Stimulated activated CD4-positive, alpha-beta T cell treated with anti-CD3 and anti-CD28 coated beads, TNF-alpha, amount 100 ng/mL, for 48 hours (primary cell): Measurements from ENCODE around the gene UXT.
"Not testable (repeated sequence)": the region's sequence is repeated elsewhere in the genome, so short reads cannot be mapped to it uniquely, and the experiment has no call there.

Experiments
- DNase-seq, 3 donors: peaks; one replicate each; pipeline ENCODE4 v3.0.0-alpha.2; 2020; ENCODE audit warnings: low read depth in 3 of 3

The UXT gene

DNA sequence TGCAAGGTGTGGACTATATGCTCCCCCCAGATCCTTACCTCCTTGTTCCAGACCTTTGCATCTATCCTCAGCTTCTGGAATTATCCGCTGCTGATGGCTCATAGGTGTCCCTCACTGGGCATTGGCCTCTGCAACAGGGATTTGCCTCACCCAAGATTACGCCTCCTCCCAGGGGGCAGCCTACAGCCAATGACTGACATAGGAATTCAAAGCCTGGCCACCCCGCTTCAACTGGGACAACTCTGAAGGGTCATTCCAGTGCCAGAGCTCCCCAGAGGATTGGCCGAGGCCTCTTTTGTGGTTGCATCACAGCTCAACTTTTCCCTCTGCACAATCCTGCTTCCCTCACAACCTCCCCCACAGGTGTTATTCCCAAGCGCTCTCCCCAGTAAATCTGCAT lies 44.4 kb downstream of the UXT start:
- no peak for DNase-seq

DNA sequence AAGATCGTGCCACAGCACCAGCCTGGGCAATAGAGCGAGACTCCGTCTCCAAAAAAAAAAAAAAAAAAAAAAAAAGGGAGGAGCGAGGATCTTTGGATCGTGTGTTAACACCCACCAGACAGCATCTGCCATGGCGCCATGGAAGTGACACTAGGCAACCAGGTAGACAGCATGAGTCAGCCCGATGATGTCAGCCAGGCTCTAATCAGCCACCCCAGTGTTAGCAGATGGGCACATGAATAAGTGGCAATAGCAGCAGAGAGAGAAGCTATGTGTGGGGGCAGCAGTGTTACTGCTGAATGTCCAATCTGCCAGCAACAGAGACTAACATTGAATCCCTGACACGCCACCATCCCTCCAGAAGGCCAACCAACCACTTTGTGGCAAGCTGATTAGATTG lies 45.9 kb downstream of the UXT start:
- no peak for DNase-seq

DNA sequence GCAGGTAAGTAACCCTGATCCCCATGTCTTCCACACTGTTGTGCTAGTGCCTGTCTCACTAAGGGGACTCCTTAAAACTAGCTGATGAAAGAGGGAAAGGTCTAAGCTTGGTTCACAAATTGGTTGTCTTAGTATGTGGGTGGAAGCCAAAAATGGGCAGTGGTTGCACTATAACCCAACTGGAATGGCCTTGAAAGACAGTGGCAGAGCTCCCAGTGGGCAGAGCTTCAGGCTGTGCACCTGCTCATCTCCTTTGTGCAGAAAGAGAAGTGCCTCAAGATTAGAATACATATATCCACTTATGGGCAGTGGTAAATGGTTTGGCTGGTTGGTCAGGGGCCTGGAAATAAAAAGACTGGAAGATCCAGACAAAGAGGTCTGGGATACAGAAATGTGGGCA lies 46.6 kb downstream of the UXT start:
- no peak for DNase-seq

GRCh38 chrX:47611926-47612325 lies 47.1 kb downstream of the UXT start:
- no peak for DNase-seq

GRCh38 chrX:47611489-47611888 lies 47.5 kb downstream of the UXT start:
- DNase-seq, result no peak

DNA sequence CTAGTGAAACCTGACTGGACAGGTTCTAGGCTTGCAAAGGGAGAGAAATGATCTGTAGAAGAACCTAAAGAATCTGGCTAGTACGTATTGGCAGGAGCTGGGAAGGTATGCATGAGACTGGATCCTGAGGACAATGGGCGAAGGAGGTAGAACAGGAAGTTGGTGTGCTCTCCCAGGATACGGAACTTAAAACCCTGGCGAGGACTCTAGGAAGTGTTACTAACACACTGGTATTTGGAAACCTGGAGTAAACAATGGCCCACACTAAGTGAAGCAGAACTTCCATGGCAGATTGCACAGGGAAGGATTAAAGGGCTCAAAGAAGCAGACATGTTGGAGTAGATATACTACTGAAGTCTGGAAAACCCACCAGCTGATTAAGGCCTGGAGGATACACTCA lies 48.5 kb downstream of the UXT start:
- DNase-seq, result no peak

DNA sequence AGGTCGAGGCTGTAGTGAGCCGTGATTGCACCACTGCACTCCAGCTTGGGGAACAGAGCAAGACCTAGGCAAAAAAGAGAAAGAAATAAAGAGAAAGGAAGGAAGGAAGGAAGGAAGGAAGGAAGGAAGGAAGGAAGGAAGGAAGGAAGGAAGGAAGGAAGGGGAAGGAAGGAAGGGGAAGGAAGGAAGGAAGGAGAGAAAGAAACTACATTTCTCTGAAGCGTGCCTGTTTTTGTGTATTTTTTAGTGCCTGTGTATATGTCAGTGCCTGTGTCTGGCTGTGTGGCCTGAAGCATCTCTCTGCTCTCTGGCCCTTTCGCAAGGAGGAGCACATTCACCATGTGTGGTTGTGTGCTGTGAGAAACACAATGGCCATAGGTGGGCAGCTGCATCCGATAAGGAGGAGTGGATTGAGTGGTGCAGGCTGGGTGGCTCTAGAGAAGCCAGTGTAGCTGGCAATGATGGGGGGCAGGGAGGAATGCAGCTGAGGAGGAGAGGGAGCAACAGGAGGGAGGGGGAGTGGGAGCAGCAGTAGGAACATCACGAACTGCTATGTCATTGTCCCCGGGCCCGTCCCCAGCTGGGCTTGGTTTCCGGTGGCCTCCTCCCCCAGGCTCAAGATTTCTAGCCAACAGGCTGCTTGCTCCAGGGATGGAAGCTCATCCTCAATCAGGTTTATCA lies 50.7 kb downstream of the UXT start:
- DNase-seq, result no peak

- no peak for DNase-seq
These were observed 51.9 kb downstream of the UXT start for GRCh38 chrX:47607091-47607490.

GRCh38 chrX:47605024-47605423 lies 54.0 kb downstream of the UXT start:
- DNase-seq, result no peak

GRCh38 chrX:47603125-47603524 lies 55.9 kb downstream of the UXT start:
- DNase-seq, result not testable (repeated sequence)
